HCT116 (cell line): Measurements from ENCODE around the gene PRKAG2. TPM values are rescaled to one million over a fixed set of nuclear protein-coding genes. Genes with fewer than 3 reads are reported as not detected.

Source experiments
- ATAC-seq: fragments of 200-7000 bp; cut with Tn5 transposase; 2 replicates; pipeline ENCODE4 v1.9.1; 2020; ENCODE audit warnings: mild to moderate bottlenecking, moderate library complexity
- BruUV-seq: library from RNA; stranded (reverse); fragments of 400-500 nt; replicated peaks from 2 replicates; lab custom pipeline; 2021; lab: Mats Ljungman, UMichigan
- CTCF ChIA-PET: fragments of 300-600 bp; sonication (Branson Sonifier 250); formaldehyde crosslinking; loops from one replicate; lab custom pipeline; 2021; ENCODE audit warnings: antibody characterized with exemption; lab: Charles Lee
- POLR2A ChIA-PET: fragments of 300-600, 350-600 bp; sonication (Branson Sonifier 250); formaldehyde crosslinking; loops from one replicate; lab custom pipeline; 2021; ENCODE audit warnings: antibody characterized with exemption; lab: Charles Lee
- RAD21 ChIA-PET, 2 experiments: fragments of 300-600 bp; sonication (Branson Sonifier 250); formaldehyde crosslinking; loops; one replicate each; lab custom pipeline; 2023; ENCODE audit warnings: low total read pairs in 2 of 2; ENCODE audit not compliant: uncharacterized antibody in 2 of 2, unreplicated experiment in 2 of 2, low non-redundant PET in 1 of 2; lab: Charles Lee
- DNase-seq: peaks from one replicate; pipeline ENCODE4 v3.0.0-alpha.2; 2010; ENCODE audit warnings: low read depth, low spot score
- H2AFZ ChIP-seq: fragments of 200-600 bp; shearing (Covaris generic), sonication (generic); 2 replicates; pipeline ENCODE4 v1.6.1; 2017; ENCODE audit warnings: low read depth, mixed run types, mixed read lengths, antibody characterized with exemption, low read length; ENCODE audit not compliant: poor library complexity, severe bottlenecking
- H3K27ac ChIP-seq: 2 replicates; pipeline ENCODE4 v1.5.1; 2012; ENCODE audit warnings: low read depth, low read length
- H3K27me3 ChIP-seq: fragments of 200-600 bp; sonication (generic); 2 replicates; pipeline ENCODE4 v1.6.1; 2016; ENCODE audit warnings: mixed run types, low read length, mixed read lengths; ENCODE audit not compliant: insufficient read depth
- H3K36me3 ChIP-seq, 2 experiments: fragments of 200-500 bp in 1 of 2; fragments of 200-600 bp in 1 of 2; sonication (Bioruptor generic) in 1 of 2; sonication (generic) in 1 of 2; 2 replicates each; pipeline versions ENCODE4 v1.5.1 to v1.6.1; 2014 to 2016; ENCODE audit warnings: low read length in 2 of 2, inconsistent platforms in 1 of 2, mixed read lengths in 1 of 2, mixed run types in 1 of 2; ENCODE audit not compliant: insufficient read depth in 2 of 2, control insufficient read depth in 1 of 2
- H3K4me1 ChIP-seq, 2 experiments: fragments of 200-600 bp in 1 of 2; sonication (generic) in 1 of 2; 2 replicates each; pipeline versions ENCODE4 v1.5.1 to v1.6.1; 2012 to 2017; ENCODE audit warnings: low read length in 2 of 2, inconsistent platforms in 1 of 2, mild to moderate bottlenecking in 1 of 2, mixed read lengths in 1 of 2, mixed run types in 1 of 2, moderate library complexity in 1 of 2; ENCODE audit not compliant: insufficient read depth in 2 of 2, control insufficient read depth in 1 of 2
- H3K4me2 ChIP-seq: fragments of 200-600 bp; sonication (generic); 2 replicates; pipeline ENCODE4 v1.6.1; 2017; ENCODE audit warnings: mixed run types, low read length, mixed read lengths
- H3K4me3 ChIP-seq, 2 experiments: fragments of 200-600 bp in 1 of 2; sonication (generic) in 1 of 2; replicated peaks in 1 of 2; 2 replicates each; pipeline ENCODE4 v1.5.1; 2011 to 2016; ENCODE audit warnings: low read length in 2 of 2, control low read depth in 1 of 2, low read depth in 1 of 2, mild to moderate bottlenecking in 1 of 2, mixed read lengths in 1 of 2, mixed run types in 1 of 2
- H3K79me2 ChIP-seq: fragments of 200-600 bp; sonication (generic); 2 replicates; pipeline ENCODE4 v1.6.1; 2017; ENCODE audit warnings: mild to moderate bottlenecking, mixed run types, low read length, moderate library complexity, mixed read lengths; ENCODE audit not compliant: insufficient read depth
- H3K9ac ChIP-seq: fragments of 200-600 bp; sonication (generic); 2 replicates; pipeline ENCODE4 v1.6.1; 2016; ENCODE audit warnings: low read length, mixed read lengths
- H3K9me2 ChIP-seq: fragments of 200-600 bp; sonication (generic), shearing (Covaris generic); 2 replicates; pipeline ENCODE4 v1.6.1; 2017; ENCODE audit warnings: mixed run types, mild to moderate bottlenecking, moderate library complexity; ENCODE audit not compliant: insufficient read depth
- H3K9me3 ChIP-seq, 2 experiments: fragments of 200-500 bp in 1 of 2; fragments of 200-600 bp in 1 of 2; sonication (Bioruptor generic) in 1 of 2; sonication (generic) in 1 of 2; 2 replicates each; pipeline ENCODE4 v1.6.1; 2014 to 2017; ENCODE audit warnings: low read length in 2 of 2, mixed read lengths in 2 of 2, inconsistent platforms in 1 of 2, low read depth in 1 of 2, mild to moderate bottlenecking in 1 of 2, mixed run types in 1 of 2, moderate library complexity in 1 of 2; ENCODE audit not compliant: control insufficient read depth in 1 of 2, insufficient read depth in 1 of 2
- H4K20me1 ChIP-seq: fragments of 200-600 bp; sonication (generic), shearing (Covaris generic); 2 replicates; pipeline ENCODE4 v1.6.1; 2017; ENCODE audit warnings: mixed run types, mild to moderate bottlenecking, moderate library complexity; ENCODE audit not compliant: insufficient read depth
- CEBPB ChIP-seq: IDR thresholded peaks from 2 replicates; pipeline ENCODE4 v1.6.1; 2012; ENCODE audit warnings: low read depth
- ELF1 ChIP-seq: IDR thresholded peaks from 2 replicates; pipeline ENCODE4 v1.6.1; 2012; ENCODE audit warnings: low read depth, borderline replicate concordance
- FOSL1 ChIP-seq: IDR thresholded peaks from 2 replicates; pipeline ENCODE4 v1.6.1; 2012; ENCODE audit warnings: low read depth
- SP1 ChIP-seq: IDR thresholded peaks from 2 replicates; pipeline ENCODE4 v1.6.1; 2012; ENCODE audit warnings: low read depth
- ZFX ChIP-seq: fragments of 450-650 bp; IDR thresholded peaks from 2 replicates; pipeline ENCODE4 v1.6.1; 2017
- intact Hi-C: fragments of 100-400 bp; cut with micrococcal nuclease; formaldehyde crosslinking; loops from 2 replicates; pipeline ENCODE4 v1.10.0; 2022
- total RNA-seq: library from RNA; stranded (reverse); gene quantifications from one replicate; pipeline ENCODE4 v1.2.1, GENCODE V29; 2021; ENCODE audit not compliant: unreplicated experiment
- TF ChIP-seq, protein P1 (sequence below): IDR thresholded peaks from 2 replicates; pipeline ENCODE4 v1.6.1; 2012
- TF ChIP-seq, protein P2 (sequence below), 3 experiments: fragments of 200-600 bp in 1 of 3; sonication (generic) in 1 of 3; IDR thresholded peaks in 2 of 3; conservative IDR thresholded peaks in 1 of 3; 2 replicates each; pipeline ENCODE4 v1.5.1; 2012 to 2017; ENCODE audit warnings: low read depth in 2 of 3, low read length in 2 of 3, antibody characterized with exemption in 1 of 3, borderline replicate concordance in 1 of 3, control low read depth in 1 of 3, mild to moderate bottlenecking in 1 of 3, mixed read lengths in 1 of 3, mixed run types in 1 of 3, moderate library complexity in 1 of 3; ENCODE audit not compliant: insufficient read depth in 1 of 3

PRKAG2 gene
- total RNA-seq, 1 experiment from 2014 or later, result 23.6 TPM

DNA sequence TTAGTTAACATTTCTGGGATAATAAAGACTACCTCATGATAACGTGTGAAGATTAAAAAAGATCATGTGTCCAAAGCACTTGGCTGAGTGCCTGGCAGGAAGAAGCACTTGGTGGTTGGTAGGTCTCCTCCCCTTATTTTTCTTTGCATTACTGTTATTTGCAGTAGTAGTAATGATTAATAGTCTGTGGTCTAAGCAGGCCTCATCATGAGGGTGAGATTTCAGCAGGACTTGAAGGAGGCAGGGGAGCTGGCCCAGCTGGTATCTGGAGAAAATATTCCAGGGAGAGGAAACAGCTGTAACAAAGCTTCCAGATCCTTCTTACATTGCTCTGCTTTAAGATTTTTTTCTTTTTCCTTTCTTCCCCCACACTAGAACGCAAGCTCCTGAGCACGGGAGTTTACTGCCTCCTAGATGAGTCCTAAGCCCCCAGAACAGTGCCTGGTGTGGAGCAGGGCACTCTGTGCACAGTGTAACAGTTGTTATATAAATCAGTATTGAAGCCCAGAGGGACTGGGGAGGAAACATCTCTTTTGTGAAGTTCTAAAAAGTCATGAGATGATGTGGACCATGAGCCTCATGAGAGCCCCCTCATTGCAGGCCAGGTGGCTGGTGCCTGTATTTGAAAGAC, 326.1 kb downstream of the PRKAG2 start:
- ChIA-PET CTCF (no interaction called here), POLR2A (no interaction called here), RAD21 (no interaction called here)
- H3K9me2 ChIP-seq, result no peaks in the 10 kb centered on the region
- intact Hi-C loops, result no loop called here
- no peak for TF ChIP-seq CEBPB
- TF ChIP-seq, protein P1, sequence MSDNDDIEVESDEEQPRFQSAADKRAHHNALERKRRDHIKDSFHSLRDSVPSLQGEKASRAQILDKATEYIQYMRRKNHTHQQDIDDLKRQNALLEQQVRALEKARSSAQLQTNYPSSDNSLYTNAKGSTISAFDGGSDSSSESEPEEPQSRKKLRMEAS, result no peak
- no peak for TF ChIP-seq ELF1
- TF ChIP-seq FOSL1, result no peak
- no peak for TF ChIP-seq ZFX
- no peak for TF ChIP-seq SP1
- TF ChIP-seq, protein P2, sequence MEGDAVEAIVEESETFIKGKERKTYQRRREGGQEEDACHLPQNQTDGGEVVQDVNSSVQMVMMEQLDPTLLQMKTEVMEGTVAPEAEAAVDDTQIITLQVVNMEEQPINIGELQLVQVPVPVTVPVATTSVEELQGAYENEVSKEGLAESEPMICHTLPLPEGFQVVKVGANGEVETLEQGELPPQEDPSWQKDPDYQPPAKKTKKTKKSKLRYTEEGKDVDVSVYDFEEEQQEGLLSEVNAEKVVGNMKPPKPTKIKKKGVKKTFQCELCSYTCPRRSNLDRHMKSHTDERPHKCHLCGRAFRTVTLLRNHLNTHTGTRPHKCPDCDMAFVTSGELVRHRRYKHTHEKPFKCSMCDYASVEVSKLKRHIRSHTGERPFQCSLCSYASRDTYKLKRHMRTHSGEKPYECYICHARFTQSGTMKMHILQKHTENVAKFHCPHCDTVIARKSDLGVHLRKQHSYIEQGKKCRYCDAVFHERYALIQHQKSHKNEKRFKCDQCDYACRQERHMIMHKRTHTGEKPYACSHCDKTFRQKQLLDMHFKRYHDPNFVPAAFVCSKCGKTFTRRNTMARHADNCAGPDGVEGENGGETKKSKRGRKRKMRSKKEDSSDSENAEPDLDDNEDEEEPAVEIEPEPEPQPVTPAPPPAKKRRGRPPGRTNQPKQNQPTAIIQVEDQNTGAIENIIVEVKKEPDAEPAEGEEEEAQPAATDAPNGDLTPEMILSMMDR (IDR thresholded peaks at IDR 0.05 in 2 of 3, conservative IDR thresholded peaks at IDR 0.05 in 1 of 3; ENCODE audit: borderline replicate concordance in 1 of 3, insufficient read depth in 1 of 3, low read depth in 2 of 3, low read length in 2 of 3), result no peak
- peaks cover 8 to 23% of the 10 kb centered on the region in 2 experiments; a peak in 3 of 4 replicates for H3K4me1 ChIP-seq
- H3K4me3 ChIP-seq, result no peak overlapping the region
- H4K20me1 ChIP-seq, result no peaks in the 10 kb centered on the region
- no peaks in the 10 kb centered on the region for H3K27me3 ChIP-seq
- no peak overlapping the region for H3K27ac ChIP-seq
- BruUV-seq, result no TSS peak
- H3K36me3 ChIP-seq, result no peaks in the 10 kb centered on the region
- H3K9ac ChIP-seq, result no peak overlapping the region
- no peaks in the 10 kb centered on the region for H3K9me3 ChIP-seq
- DNase-seq (no peak), ATAC-seq (no peak)
- H3K79me2 ChIP-seq, result no peaks in the 10 kb centered on the region
- H3K4me2 ChIP-seq, result no peak overlapping the region
- no peak overlapping the region for H2AFZ ChIP-seq

GRCh38 chr7:151549644-151550043, 327.3 kb downstream of the PRKAG2 start:
- H3K27me3 ChIP-seq, result no peaks in the 10 kb centered on the region
- ChIA-PET RAD21 (no interaction called here), POLR2A (no interaction called here), CTCF (no interaction called here)
- H2AFZ ChIP-seq, result no peak overlapping the region
- H3K9me2 ChIP-seq, result no peaks in the 10 kb centered on the region
- peaks cover 8 to 23% of the 10 kb centered on the region in 2 experiments; a peak in 3 of 4 replicates for H3K4me1 ChIP-seq
- no peak overlapping the region for H3K27ac ChIP-seq
- H4K20me1 ChIP-seq, result no peaks in the 10 kb centered on the region
- H3K9me3 ChIP-seq, result no peaks in the 10 kb centered on the region
- no peak overlapping the region for H3K9ac ChIP-seq
- ATAC-seq (no peak), DNase-seq (no peak)
- no peak for TF ChIP-seq FOSL1
- TF ChIP-seq, protein P1, result no peak
- BruUV-seq, result no TSS peak
- no peak overlapping the region for H3K4me2 ChIP-seq
- intact Hi-C loops, result no loop called here
- no peaks in the 10 kb centered on the region for H3K79me2 ChIP-seq
- H3K4me3 ChIP-seq, result no peak overlapping the region
- H3K36me3 ChIP-seq, result no peaks in the 10 kb centered on the region
